K562 (cell line): ENCODE measurements around the gene PRR36. TPM values are rescaled to one million over a fixed set of nuclear protein-coding genes. Genes with fewer than 3 reads are reported as not detected.

ENCODE experiments used
- PCBP2 ChIP-seq: fragments of 200-400 bp; formaldehyde crosslinking; IDR thresholded peaks from 2 replicates; pipeline ENCODE4 v1.6.1; 2018; ENCODE audit warnings: low read length, low read depth, mild to moderate bottlenecking, moderate library complexity; ENCODE audit not compliant: poor library complexity, severe bottlenecking
- ZBTB11 ChIP-seq, 3 experiments: fragments of 200-800 bp in 1 of 3; fragments of 250-450 bp in 1 of 3; fragments of 450-650 bp in 1 of 3; sonication (Bioruptor Pico) in 1 of 3; sonication (Bioruptor generic) in 1 of 3; formaldehyde crosslinking in 1 of 3; IDR thresholded peaks; 2 replicates each; pipeline versions ENCODE4 v1.6.1 to v1.8.0; 2016 to 2022; ENCODE audit warnings: mild to moderate bottlenecking in 2 of 3, missing genetic modification characterization in 2 of 3, missing compliant biosample characterization in 1 of 3, moderate library complexity in 1 of 3
- ZC3H4 ChIP-seq: sonication (generic); formaldehyde crosslinking; IDR thresholded peaks from 2 replicates; pipeline ENCODE4 v1.9.0; 2021; ENCODE audit warnings: missing genetic modification reagents, borderline replicate concordance
- ZNF263 ChIP-seq: sonication (generic); formaldehyde crosslinking; IDR thresholded peaks from 2 replicates; pipeline ENCODE4 v1.8.0; 2022; ENCODE audit warnings: mild to moderate bottlenecking, missing genetic modification reagents, borderline replicate concordance
- polyA plus RNA-seq, 8 experiments: library from polyadenylated mRNA; depleted of rRNA in 4 of 8; stranded (reverse) in 5 of 8; unstranded in 3 of 8; fragments of >200 nt; fragmentation: Nextera tagmentation in 2 of 8; fragmentation: Illumina TruSeq in 1 of 8; extraction: Ambion mirVana in 2 of 8; extraction: Trizol in 1 of 8; gene quantifications; 2 replicates each; pipeline versions ENCODE4 v1.2.1 to v1.2.3, GENCODE V29; 2011 to 2014; ENCODE audit warnings: inconsistent platforms in 1 of 8, missing spikeins in 1 of 8
- total RNA-seq, 7 experiments: library from RNA; depleted of rRNA in 6 of 7; stranded (reverse); fragments of >200 nt in 6 of 7; fragmentation: Illumina TruSeq in 2 of 7; extraction: Trizol in 2 of 7; gene quantifications; 2 replicates each; pipeline versions ENCODE4 v1.2.1 to v1.2.3, GENCODE V29; 2011 to 2021; ENCODE audit warnings: low replicate concordance in 1 of 7
- TF ChIP-seq, protein P1 (sequence below): fragments of 250-450 bp; sonication (Bioruptor Pico); IDR thresholded peaks from 2 replicates; pipeline ENCODE4 v1.4.0; 2020; ENCODE audit warnings: mild to moderate bottlenecking, moderate library complexity
- TF ChIP-seq, protein P2 (sequence below): fragments of 250-450 bp; sonication (Bioruptor Pico); IDR thresholded peaks from 2 replicates; pipeline ENCODE4 v1.5.0; 2021
- TF ChIP-seq, protein P3 (sequence below), 2 experiments: fragments of 450-650 bp; formaldehyde crosslinking in 1 of 2; IDR thresholded peaks; 2 replicates each; pipeline versions ENCODE4 v1.4.0 to v1.6.1; 2014 to 2020; ENCODE audit warnings: mild to moderate bottlenecking in 2 of 2, borderline replicate concordance in 1 of 2, low read depth in 1 of 2

The PRR36 gene
- total and polyA plus RNA-seq, 9 of the 15 experiments (the other 6 are each of a cell fraction or from before 2014, with no cell fraction given) = 0.05 to 0.42 (median 0.06) TPM; not detected in 6

- TF ChIP-seq, protein P1, sequence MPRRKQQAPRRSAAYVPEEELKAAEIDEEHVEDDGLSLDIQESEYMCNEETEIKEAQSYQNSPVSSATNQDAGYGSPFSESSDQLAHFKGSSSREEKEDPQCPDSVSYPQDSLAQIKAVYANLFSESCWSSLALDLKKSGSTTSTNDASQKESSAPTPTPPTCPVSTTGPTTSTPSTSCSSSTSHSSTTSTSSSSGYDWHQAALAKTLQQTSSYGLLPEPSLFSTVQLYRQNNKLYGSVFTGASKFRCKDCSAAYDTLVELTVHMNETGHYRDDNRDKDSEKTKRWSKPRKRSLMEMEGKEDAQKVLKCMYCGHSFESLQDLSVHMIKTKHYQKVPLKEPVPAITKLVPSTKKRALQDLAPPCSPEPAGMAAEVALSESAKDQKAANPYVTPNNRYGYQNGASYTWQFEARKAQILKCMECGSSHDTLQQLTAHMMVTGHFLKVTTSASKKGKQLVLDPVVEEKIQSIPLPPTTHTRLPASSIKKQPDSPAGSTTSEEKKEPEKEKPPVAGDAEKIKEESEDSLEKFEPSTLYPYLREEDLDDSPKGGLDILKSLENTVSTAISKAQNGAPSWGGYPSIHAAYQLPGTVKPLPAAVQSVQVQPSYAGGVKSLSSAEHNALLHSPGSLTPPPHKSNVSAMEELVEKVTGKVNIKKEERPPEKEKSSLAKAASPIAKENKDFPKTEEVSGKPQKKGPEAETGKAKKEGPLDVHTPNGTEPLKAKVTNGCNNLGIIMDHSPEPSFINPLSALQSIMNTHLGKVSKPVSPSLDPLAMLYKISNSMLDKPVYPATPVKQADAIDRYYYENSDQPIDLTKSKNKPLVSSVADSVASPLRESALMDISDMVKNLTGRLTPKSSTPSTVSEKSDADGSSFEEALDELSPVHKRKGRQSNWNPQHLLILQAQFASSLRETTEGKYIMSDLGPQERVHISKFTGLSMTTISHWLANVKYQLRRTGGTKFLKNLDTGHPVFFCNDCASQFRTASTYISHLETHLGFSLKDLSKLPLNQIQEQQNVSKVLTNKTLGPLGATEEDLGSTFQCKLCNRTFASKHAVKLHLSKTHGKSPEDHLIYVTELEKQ = no peak
- TF ChIP-seq, protein P2, sequence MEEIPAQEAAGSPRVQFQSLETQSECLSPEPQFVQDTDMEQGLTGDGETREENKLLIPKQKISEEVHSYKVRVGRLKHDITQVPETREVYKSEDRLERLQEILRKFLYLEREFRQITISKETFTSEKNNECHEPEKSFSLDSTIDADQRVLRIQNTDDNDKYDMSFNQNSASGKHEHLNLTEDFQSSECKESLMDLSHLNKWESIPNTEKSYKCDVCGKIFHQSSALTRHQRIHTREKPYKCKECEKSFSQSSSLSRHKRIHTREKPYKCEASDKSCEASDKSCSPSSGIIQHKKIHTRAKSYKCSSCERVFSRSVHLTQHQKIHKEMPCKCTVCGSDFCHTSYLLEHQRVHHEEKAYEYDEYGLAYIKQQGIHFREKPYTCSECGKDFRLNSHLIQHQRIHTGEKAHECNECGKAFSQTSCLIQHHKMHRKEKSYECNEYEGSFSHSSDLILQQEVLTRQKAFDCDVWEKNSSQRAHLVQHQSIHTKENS (CRISPR knock-in tag) = no peak
- TF ChIP-seq ZNF263 (CRISPR knock-in tag) = 0 out of 2 replicates have a peak, but pooled peaks have one; percentile 24
- TF ChIP-seq, protein P3, sequence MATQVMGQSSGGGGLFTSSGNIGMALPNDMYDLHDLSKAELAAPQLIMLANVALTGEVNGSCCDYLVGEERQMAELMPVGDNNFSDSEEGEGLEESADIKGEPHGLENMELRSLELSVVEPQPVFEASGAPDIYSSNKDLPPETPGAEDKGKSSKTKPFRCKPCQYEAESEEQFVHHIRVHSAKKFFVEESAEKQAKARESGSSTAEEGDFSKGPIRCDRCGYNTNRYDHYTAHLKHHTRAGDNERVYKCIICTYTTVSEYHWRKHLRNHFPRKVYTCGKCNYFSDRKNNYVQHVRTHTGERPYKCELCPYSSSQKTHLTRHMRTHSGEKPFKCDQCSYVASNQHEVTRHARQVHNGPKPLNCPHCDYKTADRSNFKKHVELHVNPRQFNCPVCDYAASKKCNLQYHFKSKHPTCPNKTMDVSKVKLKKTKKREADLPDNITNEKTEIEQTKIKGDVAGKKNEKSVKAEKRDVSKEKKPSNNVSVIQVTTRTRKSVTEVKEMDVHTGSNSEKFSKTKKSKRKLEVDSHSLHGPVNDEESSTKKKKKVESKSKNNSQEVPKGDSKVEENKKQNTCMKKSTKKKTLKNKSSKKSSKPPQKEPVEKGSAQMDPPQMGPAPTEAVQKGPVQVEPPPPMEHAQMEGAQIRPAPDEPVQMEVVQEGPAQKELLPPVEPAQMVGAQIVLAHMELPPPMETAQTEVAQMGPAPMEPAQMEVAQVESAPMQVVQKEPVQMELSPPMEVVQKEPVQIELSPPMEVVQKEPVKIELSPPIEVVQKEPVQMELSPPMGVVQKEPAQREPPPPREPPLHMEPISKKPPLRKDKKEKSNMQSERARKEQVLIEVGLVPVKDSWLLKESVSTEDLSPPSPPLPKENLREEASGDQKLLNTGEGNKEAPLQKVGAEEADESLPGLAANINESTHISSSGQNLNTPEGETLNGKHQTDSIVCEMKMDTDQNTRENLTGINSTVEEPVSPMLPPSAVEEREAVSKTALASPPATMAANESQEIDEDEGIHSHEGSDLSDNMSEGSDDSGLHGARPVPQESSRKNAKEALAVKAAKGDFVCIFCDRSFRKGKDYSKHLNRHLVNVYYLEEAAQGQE (IDR thresholded peaks at IDR 0.05; ENCODE audit: borderline replicate concordance) = peak; percentile 41; the same call in 1 of the 2 replicates
- TF ChIP-seq, protein P3 (CRISPR knock-in tag; IDR thresholded peaks at IDR 0.05; ENCODE audit: low read depth) = peak; percentile 37; the same call in 1 of the 2 replicates
- TF ChIP-seq ZC3H4 (CRISPR knock-in tag) = peak; percentile 68; the same call in 1 of the 2 replicates
- peak in 1 of 3 experiments; percentile 37; a peak in 1 of 6 replicates for TF ChIP-seq ZBTB11 (CRISPR knock-in tag; IDR thresholded peaks at IDR 0.05)
- TF ChIP-seq PCBP2 = no peak
Observed at GRCh38 chr19:7868671-7869452, 5.3 kb downstream of the PRR36 start (continued).
